SKM-1 treated with dmso at 0.1 percent for 144 hours (cell line): ENCODE measurements around the gene KLHL12.

Experiments used
- DNase-seq: peaks from one replicate; lab custom pipeline; 2025; ENCODE audit not compliant: unreplicated experiment; lab: John Stamatoyannopoulos, UW

KLHL12 gene

GRCh38 chr1:202844259-202844658 lies 82.8 kb downstream of the KLHL12 start:
- DNase-seq, result no peak

GRCh38 chr1:202843081-202843480 lies 84.0 kb downstream of the KLHL12 start:
- no peak for DNase-seq
